Stimulated activated CD4-positive, alpha-beta T cell treated with anti-CD3 and anti-CD28 coated beads, Interleukin-4, amount 100 ng/mL, for 48 hours (primary cell): ENCODE results near the gene KDM2B.

Experiments used
- DNase-seq, 2 donors: peaks; one replicate each; pipeline ENCODE4 v3.0.0-alpha.2; 2020; ENCODE audit warnings: low read depth in 2 of 2

The KDM2B gene

DNA sequence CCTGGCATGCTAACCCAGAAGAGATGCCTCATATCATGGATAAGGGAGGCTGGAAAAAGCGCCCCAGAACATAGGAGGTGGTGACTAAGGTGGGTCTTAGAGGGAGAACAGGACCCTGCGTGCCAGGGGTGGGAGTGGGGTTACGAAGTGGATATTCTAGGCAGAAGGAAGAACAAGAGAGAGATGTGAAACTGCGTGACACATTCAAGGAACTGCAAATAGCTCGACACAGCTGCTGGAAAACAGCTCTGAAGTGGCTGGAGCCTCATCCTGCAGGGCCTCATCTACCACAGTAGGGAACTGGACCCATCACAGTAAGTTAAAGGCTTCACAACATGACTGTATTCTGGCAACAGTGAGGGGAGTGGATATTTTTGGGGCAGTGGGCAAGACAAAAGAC is 119.8 kb downstream of the KDM2B start:
- no peak for DNase-seq

DNA sequence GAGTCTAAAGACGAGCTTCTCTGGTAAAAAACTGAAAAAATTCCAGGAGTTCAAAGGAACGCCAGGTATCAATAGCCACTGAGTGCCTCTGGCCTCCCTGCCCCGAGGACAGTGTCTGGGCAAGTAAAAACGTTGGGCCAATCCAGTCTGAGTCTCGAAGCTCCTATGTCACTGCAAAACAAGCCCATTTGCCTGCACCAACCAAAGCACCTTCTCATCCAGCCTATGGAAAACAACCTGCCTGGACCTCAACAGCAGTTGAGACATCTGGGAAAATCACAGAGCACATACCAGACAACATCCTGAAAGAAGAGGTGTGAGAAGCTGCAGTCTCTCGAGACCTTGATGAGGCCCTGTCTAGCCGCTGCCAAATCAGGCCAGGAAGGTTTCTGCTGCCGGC is 124.3 kb downstream of the KDM2B start:
- DNase-seq: no peak

DNA sequence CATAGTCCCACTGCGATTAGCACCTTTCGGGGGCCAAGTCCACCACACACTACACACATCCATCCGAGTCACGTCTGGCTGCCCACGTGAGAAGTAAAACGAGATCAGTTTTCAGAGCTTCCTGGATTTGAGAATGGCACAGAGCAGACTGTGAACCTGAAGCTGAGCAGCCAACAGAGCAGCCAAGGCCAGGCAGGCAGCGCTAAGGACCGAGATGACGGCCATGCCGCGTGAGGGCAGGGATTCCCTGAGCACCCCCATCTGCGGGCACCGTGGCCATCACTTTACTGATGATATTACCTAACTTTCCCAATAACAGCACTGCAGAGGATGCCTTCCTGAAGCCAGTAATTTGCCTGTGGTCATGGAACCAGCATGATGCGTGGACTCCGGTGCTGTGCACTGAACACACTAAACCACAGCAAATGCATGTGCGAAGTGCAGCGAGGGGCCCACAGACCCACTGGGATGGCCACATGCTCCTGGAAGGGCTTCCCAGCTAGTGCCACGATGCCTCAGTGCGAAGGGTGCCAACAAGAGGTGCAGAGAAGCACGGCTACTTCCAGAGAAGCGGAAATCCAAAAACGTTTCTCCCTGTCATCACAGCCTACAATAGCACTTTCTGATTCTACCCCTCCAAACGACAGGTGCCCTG is 124.9 kb downstream of the KDM2B start:
- DNase-seq: no peak

DNA sequence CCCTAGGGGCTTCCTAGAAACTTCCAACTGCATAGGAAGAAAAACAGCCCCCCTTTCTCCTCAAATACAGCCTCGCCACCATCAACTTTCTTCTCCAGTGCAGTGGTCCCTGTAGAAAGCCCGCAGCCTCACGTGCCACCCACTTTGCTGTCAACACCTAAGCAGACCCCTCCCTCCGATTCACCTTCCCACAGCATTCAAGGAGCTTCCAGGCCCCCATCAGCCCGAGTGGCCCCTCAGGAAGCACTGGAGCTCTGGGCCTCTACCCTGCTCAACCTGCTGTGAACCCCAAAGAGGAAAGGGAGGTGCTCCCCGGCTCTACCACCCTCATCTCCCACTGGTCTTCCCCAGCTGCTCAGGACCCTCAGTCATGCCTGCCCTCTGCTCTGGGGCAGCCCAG is 125.9 kb downstream of the KDM2B start:
- no peak for DNase-seq

DNA sequence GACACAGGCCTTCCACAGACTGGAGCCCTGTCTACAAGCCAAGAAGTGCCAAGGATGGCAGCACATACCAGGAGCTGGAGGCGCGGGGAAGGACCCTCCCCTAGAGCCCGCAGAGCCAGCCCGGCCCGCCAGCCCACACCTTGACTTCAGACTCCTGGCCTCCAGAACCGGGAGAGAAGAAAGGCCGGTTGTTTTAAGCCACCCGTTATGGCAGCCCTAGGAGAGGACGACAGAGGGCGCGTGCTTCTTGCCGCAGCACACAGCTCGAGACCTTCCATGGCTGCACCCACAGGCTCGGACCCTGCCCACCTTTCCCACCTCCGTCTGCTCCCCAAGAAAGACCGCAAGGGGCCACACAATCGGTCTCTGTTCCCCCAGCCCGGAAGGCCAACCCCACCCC is 127.2 kb downstream of the KDM2B start:
- no peak for DNase-seq

DNA sequence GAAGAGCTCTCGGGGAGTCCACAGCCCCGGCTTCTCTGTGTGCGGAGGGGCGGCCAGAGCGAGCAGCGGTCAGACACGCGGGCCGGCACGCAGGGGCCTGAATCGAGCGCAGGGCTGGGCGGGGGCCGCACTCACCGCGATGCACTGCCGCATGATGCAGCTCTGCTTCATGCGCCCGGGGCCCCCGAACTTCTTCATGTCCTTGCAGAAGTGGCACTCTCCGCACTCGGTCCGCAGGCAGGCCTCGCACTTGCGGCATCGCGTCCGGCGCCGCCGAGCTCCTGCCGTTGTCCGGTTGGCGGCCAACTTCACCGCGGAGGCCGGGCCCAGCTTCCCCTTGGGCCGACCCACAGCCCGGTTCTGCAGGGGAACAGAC is 127.8 kb downstream of the KDM2B start:
- DNase-seq: no peak

DNA sequence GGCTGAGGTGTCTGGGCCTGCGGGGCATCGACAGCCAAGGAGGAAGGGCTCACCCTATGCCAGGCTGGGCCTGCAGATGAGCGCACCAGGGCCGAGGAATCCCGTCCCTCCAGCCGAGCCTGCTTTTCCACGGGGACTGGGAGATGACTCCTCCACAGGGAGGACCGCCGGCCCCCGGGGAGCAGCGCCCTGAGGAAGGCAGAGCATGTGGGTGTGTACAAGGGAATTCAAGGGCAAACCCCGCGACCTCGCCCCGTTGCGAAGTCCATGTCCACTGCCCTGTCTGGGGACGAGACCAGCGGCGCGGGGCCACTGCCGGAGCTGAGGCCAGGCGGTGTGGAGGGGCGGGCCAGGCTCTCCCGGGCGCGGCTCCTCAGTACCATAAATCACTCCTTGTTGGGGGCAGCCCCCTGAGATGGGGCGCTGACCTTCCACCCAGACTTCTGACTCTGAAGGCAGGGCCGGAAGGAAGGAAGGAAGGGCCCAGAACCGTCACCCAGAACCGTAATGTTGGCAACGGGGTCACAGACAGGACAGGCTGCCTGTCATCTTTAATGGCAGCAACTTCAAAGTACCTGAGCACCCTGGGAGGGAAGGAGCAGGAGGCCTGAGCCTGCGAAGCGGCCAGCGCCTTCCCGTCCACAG is 128.4 kb downstream of the KDM2B start:
- DNase-seq: no peak

DNA sequence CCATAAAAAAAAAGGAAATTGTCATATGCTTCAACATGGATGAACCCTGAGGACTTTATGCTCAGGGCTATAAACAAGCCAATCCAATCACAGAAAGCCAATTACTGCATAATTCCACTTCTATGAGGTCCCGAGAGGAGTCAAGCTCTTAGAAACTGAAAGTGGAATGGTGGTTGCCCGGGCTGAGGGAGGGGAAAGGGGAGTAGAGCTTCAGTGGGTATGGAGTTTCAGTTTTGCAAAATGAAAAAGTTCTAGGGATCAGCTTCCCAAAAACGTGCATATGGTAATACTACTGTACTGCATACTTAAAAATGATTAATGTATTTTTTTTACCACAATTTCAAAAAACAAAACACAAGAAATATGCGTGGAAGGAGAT is 128.9 kb downstream of the KDM2B start:
- no peak for DNase-seq

DNA sequence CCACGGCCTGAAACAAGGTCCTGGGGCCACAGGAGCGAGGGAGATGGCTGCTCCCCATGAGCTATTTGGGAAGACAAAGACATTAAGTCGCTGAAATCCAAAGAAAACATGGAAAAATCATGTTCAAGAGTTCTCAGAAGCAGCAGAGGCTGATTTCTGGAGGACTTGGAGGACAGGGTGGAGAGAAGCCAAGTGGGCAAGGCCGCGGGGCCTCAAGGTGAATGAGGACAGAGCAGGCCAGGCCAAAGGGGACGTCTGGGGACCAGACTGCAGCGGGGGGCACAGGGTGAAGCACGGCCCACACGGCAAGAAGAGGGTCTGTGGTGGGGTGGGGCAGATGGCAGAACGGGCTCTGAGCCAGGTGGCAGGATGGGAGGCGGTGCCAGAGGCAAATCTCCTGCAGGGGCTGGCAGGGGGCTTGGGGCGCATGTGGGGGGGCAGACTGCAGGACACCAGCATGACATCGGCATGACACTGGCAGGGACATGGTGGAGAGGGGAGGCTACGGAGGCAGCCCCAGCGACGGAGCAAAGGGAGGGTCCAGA is 132.0 kb downstream of the KDM2B start:
- DNase-seq: no peak

DNA sequence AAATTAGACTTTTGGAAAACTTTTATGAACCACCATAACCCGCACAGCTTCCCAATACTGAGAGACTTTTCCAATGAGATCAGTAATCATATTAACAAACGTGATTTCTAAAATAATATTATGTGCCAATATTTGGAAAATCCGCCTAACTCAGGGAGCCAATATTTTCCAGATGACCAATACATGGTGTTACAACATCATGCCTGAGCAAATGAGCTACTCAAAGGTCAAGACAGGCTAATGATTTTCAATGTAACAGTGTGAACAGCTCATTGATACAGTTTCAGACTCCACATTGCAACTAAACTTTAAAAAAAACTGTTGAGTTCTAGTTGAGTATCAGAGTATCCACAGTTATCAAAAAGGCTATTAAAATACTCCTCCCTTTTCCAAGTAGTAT is 134.1 kb downstream of the KDM2B start:
- no peak for DNase-seq

DNA sequence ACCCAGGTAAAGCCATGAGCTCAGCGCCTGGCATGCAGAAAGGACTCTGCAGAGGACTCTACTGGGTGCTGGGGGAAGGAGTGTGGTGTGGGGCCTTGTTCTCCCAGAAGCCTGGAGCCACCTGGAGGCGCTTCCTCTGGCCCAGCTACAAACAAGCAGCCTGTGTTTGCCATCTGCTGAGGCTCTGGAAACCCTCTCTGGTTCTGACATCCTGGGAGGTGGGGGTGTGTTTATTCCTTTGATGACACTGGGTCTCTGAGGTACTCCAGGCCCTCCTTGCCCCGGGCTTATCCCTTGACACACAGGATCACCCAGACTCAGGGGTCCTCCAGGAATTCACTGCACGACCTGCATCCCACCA is 136.0 kb downstream of the KDM2B start:
- no peak for DNase-seq

DNA sequence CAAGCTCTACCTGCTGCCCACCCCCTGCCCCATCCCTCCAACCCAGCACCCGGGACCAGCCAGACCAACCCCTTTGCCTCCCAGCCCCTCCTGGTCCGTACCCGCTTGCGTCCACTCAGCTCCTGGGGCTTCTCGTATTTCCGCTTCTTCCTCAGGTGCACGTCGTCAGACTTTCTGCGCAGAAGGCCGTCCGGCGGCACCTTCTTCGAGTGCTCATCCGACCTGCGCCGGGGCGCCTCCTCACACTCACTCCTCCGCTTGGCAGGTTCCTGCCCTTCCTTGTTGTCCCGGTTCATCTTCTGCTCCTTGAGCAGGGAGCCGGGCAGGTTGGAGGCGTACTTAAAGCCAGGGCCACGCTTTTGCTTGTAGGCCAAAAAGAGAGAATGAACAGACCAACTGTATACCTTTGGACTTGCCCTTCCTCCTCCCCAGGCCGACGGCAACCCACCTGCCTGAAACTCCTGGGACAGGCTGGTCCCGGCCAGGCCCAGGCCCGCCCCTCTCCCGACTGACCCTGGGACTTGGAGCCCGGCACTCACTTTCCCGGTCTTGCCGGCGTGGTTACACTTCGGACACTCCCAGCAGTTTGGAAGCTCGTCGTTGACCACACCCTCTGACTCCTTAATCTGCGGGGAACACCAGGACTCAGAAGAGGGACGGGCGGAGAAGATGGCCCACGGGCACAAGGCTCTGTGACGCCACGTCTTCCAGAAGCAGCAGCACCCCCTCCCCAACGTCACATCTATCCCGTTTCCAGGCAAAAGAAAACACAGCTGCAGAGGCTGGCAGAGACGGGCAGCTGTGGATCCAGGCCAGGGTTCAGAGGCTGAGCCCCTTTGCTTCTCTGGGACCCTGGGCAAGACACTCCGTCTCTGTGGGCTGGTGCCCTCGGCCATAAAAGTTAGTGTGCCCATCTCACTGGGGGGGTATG is 136.6 kb downstream of the KDM2B start:
- no peak for DNase-seq

DNA sequence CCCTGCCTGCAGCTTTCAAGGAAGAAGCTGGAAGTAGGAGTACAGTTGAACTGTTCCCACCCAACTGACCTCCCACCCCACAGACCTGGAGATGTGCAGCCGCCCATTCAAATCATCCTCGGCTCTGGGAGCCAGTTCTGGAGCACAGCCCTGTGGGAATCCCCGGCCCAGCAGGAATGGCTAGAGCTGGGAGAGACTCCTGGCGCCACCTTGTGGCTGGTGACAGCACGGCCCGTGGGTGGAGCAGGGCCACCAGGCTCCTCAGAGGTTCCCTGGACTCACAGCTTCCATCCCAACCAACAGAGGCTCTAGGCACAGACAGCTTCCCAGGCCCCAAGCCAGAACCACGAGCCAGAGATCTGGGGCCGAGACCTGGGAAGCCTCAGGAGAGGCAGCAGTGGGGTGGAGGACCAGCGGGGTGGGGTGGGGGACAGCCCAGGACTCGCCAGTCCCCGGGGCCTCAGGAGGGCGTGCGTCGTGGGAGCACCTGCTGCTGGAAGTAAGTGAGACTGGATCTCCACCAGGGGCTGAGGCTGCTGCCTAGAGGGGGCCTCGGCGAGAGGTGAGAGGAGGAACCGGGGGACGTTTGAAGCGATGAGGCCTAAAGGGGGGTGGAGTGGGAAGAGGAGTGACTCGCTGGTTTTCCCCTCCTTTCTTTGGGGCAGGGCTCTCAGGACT is 137.5 kb downstream of the KDM2B start:
- peak; percentile 59 to 66 for DNase-seq

DNA sequence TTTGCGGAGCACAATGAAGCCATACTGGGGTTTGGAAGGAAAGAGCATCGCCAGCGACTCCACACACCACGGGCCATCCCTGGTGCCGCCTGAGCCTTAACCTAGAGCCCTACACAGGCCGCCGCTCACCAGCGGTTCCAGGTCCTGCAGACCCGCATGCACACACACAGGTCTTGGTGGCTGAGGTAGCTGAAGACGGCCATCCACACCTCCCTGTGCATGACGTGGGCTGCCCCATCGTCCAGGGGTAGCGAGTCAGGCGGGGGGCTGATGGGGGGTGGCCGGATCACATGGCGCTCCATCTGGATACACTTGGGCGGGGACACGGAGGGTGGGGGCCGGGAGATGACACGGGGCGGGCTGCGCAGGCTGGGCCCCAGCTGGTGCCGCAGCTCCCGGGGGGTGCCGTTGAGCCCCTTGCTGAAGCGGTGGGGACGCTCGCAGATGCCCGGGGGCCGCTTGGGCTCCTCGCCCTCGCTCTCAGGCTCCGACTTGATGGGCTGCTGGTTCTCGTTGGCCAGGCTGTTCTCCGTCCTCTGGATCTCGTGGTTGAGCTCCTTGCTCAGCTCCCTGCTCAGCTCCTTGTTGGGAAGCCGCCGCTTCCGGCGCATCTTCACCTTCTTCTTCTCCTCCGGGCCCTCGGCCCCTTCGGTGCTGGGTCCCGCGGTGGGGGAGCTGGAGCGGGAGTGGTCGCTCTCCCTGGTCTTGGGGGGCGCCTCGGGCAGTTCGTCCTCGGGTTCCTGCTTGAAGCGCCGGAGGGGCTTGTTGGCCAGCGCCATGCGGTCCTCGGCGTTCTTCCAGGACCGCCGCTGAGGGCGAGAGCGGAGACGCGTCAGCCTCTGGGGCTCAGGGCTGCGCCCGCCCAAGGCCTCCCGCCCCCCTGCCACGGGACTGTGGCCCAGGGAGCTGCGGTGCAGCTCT is 138.5 kb downstream of the KDM2B start:
- no peak for DNase-seq

DNA sequence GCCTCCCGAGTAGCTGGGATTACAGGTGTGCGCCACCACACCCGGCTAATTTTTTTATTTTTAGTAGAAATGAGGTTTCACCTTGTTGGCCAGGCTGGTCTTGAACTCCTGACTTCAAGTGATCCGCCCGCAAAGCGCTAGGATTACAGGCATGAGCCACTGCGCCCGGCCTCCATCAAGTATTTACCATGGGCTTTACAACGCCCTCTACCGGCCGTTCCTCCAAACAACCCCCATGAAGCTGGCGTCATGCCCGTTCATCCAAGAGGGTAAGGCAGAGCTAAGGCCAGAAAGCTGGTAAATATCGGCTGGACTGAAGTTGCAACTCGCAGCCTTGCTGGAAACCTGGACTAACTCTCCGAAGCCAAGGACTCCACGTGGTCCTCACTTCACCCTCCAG is 139.3 kb downstream of the KDM2B start:
- DNase-seq: no peak

DNA sequence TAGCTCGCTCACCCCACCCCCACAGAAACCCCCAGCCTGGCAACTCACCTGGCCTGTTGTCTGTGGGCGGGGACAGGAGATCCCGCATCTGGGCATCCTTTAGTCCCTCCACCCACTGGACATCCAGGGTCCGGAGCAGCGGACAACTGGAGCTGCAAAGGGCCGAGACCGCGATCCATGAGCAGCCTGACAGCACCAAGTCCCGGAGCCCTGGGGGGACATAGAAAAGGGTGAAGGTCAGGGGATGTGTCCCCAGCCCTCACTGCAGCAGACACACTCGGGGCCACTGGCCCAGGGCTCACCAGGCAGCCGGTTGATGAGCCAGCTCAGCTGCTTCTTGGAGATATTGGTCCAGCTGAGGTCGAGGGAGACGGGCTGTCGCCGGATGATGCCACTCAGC is 140.1 kb downstream of the KDM2B start:
- no peak for DNase-seq

DNA sequence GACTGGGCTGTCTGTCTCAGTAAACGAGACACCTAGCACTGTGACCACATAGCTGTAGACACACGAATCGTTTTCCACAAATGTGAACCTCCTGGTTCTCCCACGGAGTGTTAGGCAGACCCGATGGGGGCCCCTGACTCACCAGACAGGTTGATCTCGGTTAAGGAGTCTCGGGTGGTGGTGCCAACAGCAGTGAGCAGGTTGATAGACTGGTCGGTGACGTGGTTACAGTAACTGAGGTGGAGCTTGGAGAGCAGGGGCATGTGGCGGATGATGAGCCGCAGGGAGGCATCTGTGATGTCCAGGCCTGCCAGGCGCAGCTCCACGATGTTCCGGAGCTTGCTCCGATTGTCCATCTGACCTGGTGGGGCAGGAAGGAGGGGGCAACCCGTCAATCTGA is 141.1 kb downstream of the KDM2B start:
- DNase-seq: no peak

DNA sequence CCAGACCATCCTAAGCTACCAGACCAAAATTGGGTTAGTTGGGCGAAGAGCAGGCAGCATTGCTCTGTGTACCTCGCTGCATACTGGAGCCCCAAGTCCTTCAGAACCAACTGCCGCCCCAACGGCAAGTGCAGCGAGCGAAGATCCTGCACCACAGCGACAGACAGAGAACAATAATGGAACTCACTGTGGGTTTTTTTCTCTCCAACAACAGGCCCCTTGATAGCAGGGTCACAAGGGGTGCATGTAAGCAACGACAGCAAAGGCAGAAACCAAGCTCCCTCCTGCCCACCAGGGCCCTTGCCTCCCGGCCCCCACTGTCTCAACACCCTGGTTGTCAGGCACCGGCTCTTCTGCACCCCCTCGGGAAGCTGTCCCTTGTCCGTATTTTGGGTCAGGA is 141.9 kb downstream of the KDM2B start:
- DNase-seq: no peak

DNA sequence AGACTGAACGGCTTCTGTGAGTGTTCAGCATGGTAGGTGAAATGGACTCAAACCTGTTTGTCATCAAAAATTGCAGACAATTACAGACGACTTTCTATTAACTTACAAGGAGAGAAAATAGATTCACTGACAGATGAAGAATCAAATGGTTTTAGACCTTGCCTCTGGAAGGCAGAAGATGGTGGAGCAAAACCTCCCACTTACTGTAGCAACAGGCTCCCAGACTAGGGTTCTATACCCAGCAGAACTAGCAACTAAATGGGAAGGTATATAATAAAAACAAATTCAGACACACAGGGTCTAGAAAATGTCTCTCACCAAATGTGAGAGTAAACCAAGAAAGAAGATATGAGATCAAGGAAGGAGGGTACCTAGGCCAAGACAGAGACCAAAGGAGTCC is 144.1 kb downstream of the KDM2B start:
- no peak for DNase-seq

DNA sequence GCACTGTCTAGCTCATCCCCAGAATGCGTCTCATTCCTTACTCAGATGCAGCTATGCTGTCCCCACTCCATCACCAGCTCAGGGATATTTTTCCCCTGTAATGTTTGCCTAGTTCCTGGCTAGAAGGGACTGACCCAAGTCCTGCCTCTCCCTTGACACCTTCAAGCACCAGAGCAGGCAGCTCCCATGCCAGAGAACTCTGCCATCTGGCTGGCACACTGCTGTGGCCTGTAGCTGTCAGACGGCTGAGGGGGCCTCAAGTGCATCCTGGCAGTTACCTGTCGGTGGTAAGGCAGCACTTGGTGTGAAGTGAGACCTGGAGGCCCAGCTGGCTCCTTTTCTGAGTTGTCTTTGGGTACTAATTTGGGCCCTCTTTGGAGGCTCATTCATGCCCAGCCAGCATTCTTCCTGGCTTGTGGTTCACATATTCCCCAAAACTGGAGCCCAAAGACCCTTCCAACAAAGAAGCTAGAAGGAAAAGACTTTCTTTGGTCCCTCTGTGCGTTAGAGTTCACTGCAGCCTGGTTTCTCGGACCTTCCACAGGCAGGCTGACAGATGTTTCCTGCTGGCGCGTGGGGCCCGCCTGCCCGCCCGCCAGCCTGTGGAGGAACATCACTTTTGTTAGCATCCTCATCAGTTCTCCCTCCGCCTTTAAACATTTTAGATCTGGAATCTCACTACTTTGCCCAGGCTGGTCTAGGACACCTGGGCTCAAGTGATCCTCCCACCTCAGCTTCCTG is 147.9 kb downstream of the KDM2B start:
- DNase-seq: no peak
